ENCODE measurements around the gene SNX7.

GRCh38 chr1:98698625-98699024 is 37.1 kb downstream of the SNX7 start:
- TF ChIP-seq POLR2A (IDR thresholded peaks at IDR 0.05) (no peak), CTCF (IDR thresholded peaks at IDR 0.05) (no peak)
